Psoas muscle (tissue), 8 donors: Measurements from ENCODE around the gene LRP1B. TPM values are rescaled to one million over a fixed set of nuclear protein-coding genes. Genes with fewer than 3 reads are reported as not detected.

Source experiments
- ATAC-seq, 4 donors: fragments of 200-7000 bp; cut with Tn5 transposase; one replicate each; pipeline ENCODE4 v1.9.1; 2020; ENCODE audit warnings: moderate library complexity in 3 of 4, mild to moderate bottlenecking in 2 of 4
- DNase-seq, 2 donors: peaks; one replicate each; pipeline ENCODE4 v3.0.0-alpha.2; 2020
- H3K27ac ChIP-seq: fragments of 200-600 bp; one replicate; pipeline ENCODE4 v1.8.0; 2022
- H3K27me3 ChIP-seq, 3 donors: fragments of 200-600 bp in 1 of 3; one replicate each; pipeline versions ENCODE4 v1.6.1 to v1.8.0; 2013 to 2022; ENCODE audit warnings: low read length in 2 of 3, mild to moderate bottlenecking in 2 of 3, moderate library complexity in 1 of 3; ENCODE audit not compliant: insufficient read depth in 3 of 3
- H3K36me3 ChIP-seq, 2 donors: fragments of 200-600 bp in 1 of 2; one replicate each; pipeline versions ENCODE4 v1.6.1 to v1.8.0; 2013 to 2022; ENCODE audit warnings: low read depth in 1 of 2, mild to moderate bottlenecking in 1 of 2, moderate library complexity in 1 of 2; ENCODE audit not compliant: insufficient read depth in 1 of 2
- H3K4me1 ChIP-seq: fragments of 200-600 bp; one replicate; pipeline ENCODE4 v1.8.0; 2022
- H3K4me3 ChIP-seq: fragments of 200-600 bp; one replicate; pipeline ENCODE4 v1.8.0; 2022; ENCODE audit warnings: mild to moderate bottlenecking
- H3K9me3 ChIP-seq: fragments of 200-600 bp; one replicate; pipeline ENCODE4 v1.8.0; 2022
- WGBS, 3 donors: extraction: QIAGEN DNeasy Blood & Tissue Kit; methylation state at CpG; one replicate each; pipeline versions ENCODE4 v1.1.6 to v1.1.7; 2013; 5-methylcytosine and 5-hydroxymethylcytosine counted together
- intact Hi-C, 2 donors: fragments of 100-400 bp; cut with DNase I; formaldehyde crosslinking; loops; one replicate each; pipeline versions ENCODE4 v1.11.0 to v1.14.2; 2022
- polyA plus RNA-seq, 3 donors: library from polyadenylated mRNA; stranded (reverse); fragments of 200-250 nt; gene quantifications; one replicate each; pipeline ENCODE4 v1.2.3, GENCODE V29; 2013
- total RNA-seq, 4 donors: library from RNA; stranded (reverse); fragmentation: NEBNext Ultra II Directional in 2 of 4; extraction: Animal tissue kit (Norgen Biotek cat#: 25700) in 2 of 4; gene quantifications; one replicate each; pipeline versions ENCODE4 v1.2.1 to v1.2.4, GENCODE V29; 2021 to 2023
- TF ChIP-seq, protein P1 (sequence below): fragments of 200-600 bp; IDR thresholded peaks from one replicate; pipeline ENCODE4 v1.8.0; 2022; ENCODE audit warnings: antibody characterized with exemption
- donor health status: healthy with polysubstance abuse.
- donor health status: DM: no; HTN: no; CAD: no; lungs with moderate emphysema.
- donor health status: Bipolar disorder and iron deficiency.
- donor health status: healthy.
- donor health status: DM: yes; HTN: yes; CAD: no.
- donor health status: DM: no; HTN: no; CAD: no.
- donor health status: DM: no; HTN: no; CAD: no.
- donor health status: DM: yes; HTN: yes; CAD: no.

LRP1B gene
- total and polyA plus RNA-seq, 7 donors, result 0.33 to 3.3 (median 0.95) TPM

GRCh38 chr2:141736466-141736865, 394.4 kb downstream of the LRP1B start:
- DNase-seq (no peak), ATAC-seq (no peak)
- Histone ChIP-seq H3K27me3 (no peaks in the 10 kb centered on the region), H3K36me3 (no peaks in the 10 kb centered on the region), H3K9me3 (no peaks in the 10 kb centered on the region), H3K4me1 (no peaks in the 10 kb centered on the region), H3K4me3 (no peak overlapping the region), H3K27ac (no peak overlapping the region)
- intact Hi-C loops, result no loop called here
- 75 to 82% (median 77%) methylated on average over 2 of the region's 2 CpGs for WGBS, 3 donors
- TF ChIP-seq, protein P1, sequence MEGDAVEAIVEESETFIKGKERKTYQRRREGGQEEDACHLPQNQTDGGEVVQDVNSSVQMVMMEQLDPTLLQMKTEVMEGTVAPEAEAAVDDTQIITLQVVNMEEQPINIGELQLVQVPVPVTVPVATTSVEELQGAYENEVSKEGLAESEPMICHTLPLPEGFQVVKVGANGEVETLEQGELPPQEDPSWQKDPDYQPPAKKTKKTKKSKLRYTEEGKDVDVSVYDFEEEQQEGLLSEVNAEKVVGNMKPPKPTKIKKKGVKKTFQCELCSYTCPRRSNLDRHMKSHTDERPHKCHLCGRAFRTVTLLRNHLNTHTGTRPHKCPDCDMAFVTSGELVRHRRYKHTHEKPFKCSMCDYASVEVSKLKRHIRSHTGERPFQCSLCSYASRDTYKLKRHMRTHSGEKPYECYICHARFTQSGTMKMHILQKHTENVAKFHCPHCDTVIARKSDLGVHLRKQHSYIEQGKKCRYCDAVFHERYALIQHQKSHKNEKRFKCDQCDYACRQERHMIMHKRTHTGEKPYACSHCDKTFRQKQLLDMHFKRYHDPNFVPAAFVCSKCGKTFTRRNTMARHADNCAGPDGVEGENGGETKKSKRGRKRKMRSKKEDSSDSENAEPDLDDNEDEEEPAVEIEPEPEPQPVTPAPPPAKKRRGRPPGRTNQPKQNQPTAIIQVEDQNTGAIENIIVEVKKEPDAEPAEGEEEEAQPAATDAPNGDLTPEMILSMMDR, result no peak

DNA sequence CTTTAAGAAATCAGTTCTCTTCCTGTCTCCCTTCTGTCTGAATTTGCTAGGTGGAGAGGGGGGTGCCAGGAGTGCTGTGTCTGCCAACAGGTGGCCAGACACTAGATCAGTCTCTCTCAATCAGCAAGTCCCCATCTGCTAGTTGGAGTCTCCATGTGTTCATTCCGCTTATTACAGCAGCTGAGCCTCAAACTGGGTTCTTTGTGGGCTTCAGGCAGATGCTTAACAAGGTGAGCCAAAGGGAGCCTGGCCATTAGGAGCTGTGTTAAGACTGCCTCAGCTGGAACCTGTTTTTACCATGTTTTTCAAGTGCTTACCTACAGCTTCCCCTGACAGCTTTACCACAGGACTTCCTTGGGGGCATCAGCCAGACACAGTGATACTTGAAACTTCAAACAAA, 401.9 kb downstream of the LRP1B start:
- TF ChIP-seq, protein P1, result no peak
- WGBS, 3 donors, result 73 to 100% (median 90%) methylated on average over 1 of the region's 1 CpG
- H3K9me3 ChIP-seq, result no peaks in the 10 kb centered on the region
- intact Hi-C loops, result no loop called here
- DNase-seq (no peak), ATAC-seq (no peak)
- no peaks in the 10 kb centered on the region for H3K4me1 ChIP-seq
- H3K27ac ChIP-seq, result no peak overlapping the region
- H3K27me3 ChIP-seq, result no peaks in the 10 kb centered on the region
- H3K36me3 ChIP-seq, result no peaks in the 10 kb centered on the region
- H3K4me3 ChIP-seq, result no peak overlapping the region

- TF ChIP-seq, protein P1, result no peak
- intact Hi-C loops, result no loop called here
- Histone ChIP-seq H3K9me3 (no peaks in the 10 kb centered on the region), H3K4me1 (no peaks in the 10 kb centered on the region), H3K27ac (no peak overlapping the region), H3K4me3 (no peak overlapping the region), H3K36me3 (no peaks in the 10 kb centered on the region), H3K27me3 (no peaks in the 10 kb centered on the region)
- WGBS, 3 donors, result 54 to 59% (median 56%) methylated on average over 3 of the region's 3 CpGs
- ATAC-seq, result no peak
- no peak for DNase-seq
Observed at GRCh38 chr2:141728142-141728541, 402.7 kb downstream of the LRP1B start.

DNA sequence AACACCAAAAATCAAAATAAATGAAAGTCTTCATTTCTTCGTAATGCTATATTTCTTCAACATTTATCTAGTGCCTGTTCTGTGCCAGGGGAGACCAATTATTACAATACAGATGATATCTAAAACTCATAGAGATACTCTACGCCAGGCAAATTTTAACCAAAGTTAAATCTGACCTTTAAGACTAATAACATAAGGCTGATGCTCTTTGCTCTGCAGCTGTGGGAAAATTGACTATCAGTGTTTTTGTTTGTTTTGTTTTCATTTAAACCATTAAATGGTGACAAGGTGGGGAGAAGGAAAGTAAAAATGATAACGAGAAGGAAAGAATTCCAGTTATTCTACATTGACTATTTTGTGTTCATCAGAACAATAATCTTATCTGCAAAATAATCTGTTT, 406.4 kb downstream of the LRP1B start:
- Histone ChIP-seq H3K9me3 (no peaks in the 10 kb centered on the region), H3K4me3 (no peak overlapping the region), H3K27ac (no peak overlapping the region), H3K4me1 (no peaks in the 10 kb centered on the region), H3K36me3 (no peaks in the 10 kb centered on the region), H3K27me3 (no peaks in the 10 kb centered on the region)
- intact Hi-C loops, result no loop called here
- 90 to 94% (median 91%) methylated on average over 3 of the region's 3 CpGs for WGBS, 3 donors
- TF ChIP-seq, protein P1, result no peak
- ATAC-seq (no peak), DNase-seq (no peak)

DNA sequence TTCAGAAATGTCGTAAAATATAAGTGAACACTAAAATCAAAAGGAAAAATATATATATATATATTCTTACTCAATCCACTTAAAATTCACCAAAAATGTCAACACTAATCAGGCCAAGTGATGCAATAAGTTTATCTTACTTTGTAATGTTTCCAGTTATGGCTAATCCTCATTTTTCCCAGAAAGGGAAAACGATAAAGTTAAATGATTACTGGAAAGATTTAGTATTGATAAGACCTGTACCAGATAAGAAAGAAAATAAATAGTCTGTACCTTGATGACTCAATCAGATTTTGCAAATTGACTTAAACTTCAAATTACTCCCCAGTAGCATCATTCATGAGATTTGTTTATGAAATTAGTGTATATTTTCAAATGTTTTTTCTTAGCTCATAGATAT, 407.0 kb downstream of the LRP1B start:
- H3K27me3 ChIP-seq, result no peaks in the 10 kb centered on the region
- no peaks in the 10 kb centered on the region for H3K36me3 ChIP-seq
- TF ChIP-seq, protein P1, result no peak
- DNase-seq (no peak), ATAC-seq (no peak)
- H3K4me1 ChIP-seq, result no peaks in the 10 kb centered on the region
- no peaks in the 10 kb centered on the region for H3K9me3 ChIP-seq
- no peak overlapping the region for H3K4me3 ChIP-seq
- no peak overlapping the region for H3K27ac ChIP-seq
- intact Hi-C loops, result no loop called here
- WGBS, 3 donors, result 84 to 88% (median 84%) methylated on average over 2 of the region's 2 CpGs
